Keratinocyte (primary cell): ENCODE measurements around the gene CNN1.

ENCODE experiments used
- EZH2 ChIP-seq: IDR thresholded peaks from one replicate; pipeline ENCODE4 v1.6.1; 2012; ENCODE audit warnings: inconsistent platforms, mild to moderate bottlenecking, low read length, moderate library complexity
- TF ChIP-seq, protein P1 (sequence below), 3 experiments: IDR thresholded peaks in 1 of 3; conservative IDR thresholded peaks in 1 of 3; optimal IDR thresholded peaks in 1 of 3; 2 replicates in 2 of 3; 3 replicates in 1 of 3; pipeline versions ENCODE3 to v1.5.1; 2011; ENCODE audit warnings: low read length in 3 of 3, mild to moderate bottlenecking in 3 of 3, moderate library complexity in 2 of 3, control low read depth in 1 of 3, inconsistent platforms in 1 of 3; ENCODE audit not compliant: insufficient read depth in 2 of 3; ENCODE audit errors: extremely low read depth in 1 of 3

DNA sequence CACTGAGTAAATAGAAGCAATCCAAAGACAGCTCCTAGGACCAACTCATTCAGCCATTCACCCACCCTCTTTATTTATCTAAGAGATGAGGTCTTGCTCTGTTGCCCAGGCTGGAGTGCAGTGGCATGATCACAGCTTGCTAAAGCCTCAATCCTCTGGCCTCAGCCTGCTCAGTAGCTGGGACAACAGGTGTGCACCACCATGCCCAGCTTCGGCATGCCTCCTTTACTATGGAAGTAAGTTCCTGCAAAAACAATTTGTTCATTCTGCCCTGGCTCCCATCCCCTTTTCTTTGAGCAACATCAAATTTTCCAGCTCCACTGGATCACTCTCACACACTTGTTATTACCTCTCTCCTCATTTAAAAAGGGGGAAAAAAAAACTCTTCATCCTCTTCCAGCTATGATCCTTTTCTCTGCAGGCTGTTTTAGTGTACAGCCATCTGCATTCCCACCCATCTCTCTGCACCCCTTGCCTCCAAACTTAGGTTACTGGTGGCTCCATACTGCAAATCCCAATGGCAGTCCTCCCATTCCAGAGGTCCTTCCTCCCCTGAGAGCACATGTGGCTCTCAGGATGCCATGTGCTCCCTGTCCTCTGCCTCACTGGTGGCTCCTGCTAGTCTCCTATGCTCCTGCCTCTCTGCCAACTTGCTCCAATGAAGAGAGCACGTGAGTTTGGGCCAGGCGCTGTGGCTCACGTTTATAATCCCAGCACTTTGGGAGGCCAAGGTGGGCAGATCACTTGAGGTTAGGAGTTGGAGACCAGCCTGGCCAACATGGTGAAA is 18.2 kb downstream of the CNN1 start:
- TF ChIP-seq, protein P1, sequence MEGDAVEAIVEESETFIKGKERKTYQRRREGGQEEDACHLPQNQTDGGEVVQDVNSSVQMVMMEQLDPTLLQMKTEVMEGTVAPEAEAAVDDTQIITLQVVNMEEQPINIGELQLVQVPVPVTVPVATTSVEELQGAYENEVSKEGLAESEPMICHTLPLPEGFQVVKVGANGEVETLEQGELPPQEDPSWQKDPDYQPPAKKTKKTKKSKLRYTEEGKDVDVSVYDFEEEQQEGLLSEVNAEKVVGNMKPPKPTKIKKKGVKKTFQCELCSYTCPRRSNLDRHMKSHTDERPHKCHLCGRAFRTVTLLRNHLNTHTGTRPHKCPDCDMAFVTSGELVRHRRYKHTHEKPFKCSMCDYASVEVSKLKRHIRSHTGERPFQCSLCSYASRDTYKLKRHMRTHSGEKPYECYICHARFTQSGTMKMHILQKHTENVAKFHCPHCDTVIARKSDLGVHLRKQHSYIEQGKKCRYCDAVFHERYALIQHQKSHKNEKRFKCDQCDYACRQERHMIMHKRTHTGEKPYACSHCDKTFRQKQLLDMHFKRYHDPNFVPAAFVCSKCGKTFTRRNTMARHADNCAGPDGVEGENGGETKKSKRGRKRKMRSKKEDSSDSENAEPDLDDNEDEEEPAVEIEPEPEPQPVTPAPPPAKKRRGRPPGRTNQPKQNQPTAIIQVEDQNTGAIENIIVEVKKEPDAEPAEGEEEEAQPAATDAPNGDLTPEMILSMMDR (optimal IDR thresholded peaks at IDR 0.05 in 1 of 3, IDR thresholded peaks at IDR 0.05 in 1 of 3, conservative IDR thresholded peaks at IDR 0.05 in 1 of 3; ENCODE audit: extremely low read depth in 1 of 3, insufficient read depth in 2 of 3, low read length in 3 of 3) = no peak
- no peak for TF ChIP-seq EZH2
